Measurements from ENCODE around the gene ZNF502. TPM values are rescaled to one million over a fixed set of nuclear protein-coding genes. Genes with fewer than 3 reads are reported as not detected.

The ZNF502 gene
- total and polyA plus RNA-seq, 8 donors: 0.29 to 7.7 (median 2.2) TPM

GRCh38 chr3:44674211-44674610 is 38.2 kb upstream of the ZNF502 start:
- no peak overlapping the region for H3K27ac ChIP-seq
- H3K27me3 ChIP-seq: no peaks in the 10 kb centered on the region
- H3K36me3 ChIP-seq: no peaks in the 10 kb centered on the region
- H3K4me3 ChIP-seq: no peak overlapping the region
- TF ChIP-seq POLR2A (IDR thresholded peaks at IDR 0.05) (no peak), CTCF (IDR thresholded peaks at IDR 0.05) (no peak), POLR2AphosphoS5 (IDR thresholded peaks at IDR 0.05) (no peak), EP300 (IDR thresholded peaks at IDR 0.05) (no peak)
- peaks cover 3 to 57% (median 26%) of the 10 kb centered on the region in 4 donors for H3K9me3 ChIP-seq
- DNase-seq: no peak
- 54 to 67% (median 62%) methylated on average over 2 of the region's 2 CpGs for WGBS, 5 donors
- no peaks in the 10 kb centered on the region for H3K4me1 ChIP-seq
- intact Hi-C loops (cut with DNase I; ENCODE audit: low total_unique reads): no loop called here

GRCh38 chr3:44678480-44679116 is 33.9 kb upstream of the ZNF502 start:
- no peaks in the 10 kb centered on the region for H3K4me1 ChIP-seq
- no peaks in the 10 kb centered on the region for H3K27me3 ChIP-seq
- no peak overlapping the region for H3K27ac ChIP-seq
- intact Hi-C loops (cut with DNase I; ENCODE audit: low total_unique reads): no loop called here
- no peak overlapping the region for H3K4me3 ChIP-seq
- peaks cover 5 to 91% (median 51%) of the 10 kb centered on the region in 4 donors for H3K9me3 ChIP-seq
- 91 to 97% (median 93%) methylated on average over 5 of the region's 5 CpGs for WGBS, 5 donors
- TF ChIP-seq POLR2AphosphoS5 (IDR thresholded peaks at IDR 0.05): no peak
- TF ChIP-seq EP300 (IDR thresholded peaks at IDR 0.05): no peak
- TF ChIP-seq CTCF (IDR thresholded peaks at IDR 0.05): no peak
- H3K36me3 ChIP-seq: peaks cover 0 to 29% (median 4%) of the 10 kb centered on the region in 4 donors
- no peak for DNase-seq

GRCh38 chr3:44680921-44681455 is 31.5 kb upstream of the ZNF502 start:
- DNase-seq: no peak
- H3K27ac ChIP-seq: no peak overlapping the region
- TF ChIP-seq POLR2A (IDR thresholded peaks at IDR 0.05) (no peak), EP300 (IDR thresholded peaks at IDR 0.05) (no peak), POLR2AphosphoS5 (IDR thresholded peaks at IDR 0.05) (no peak)
- peaks cover 6 to 82% (median 45%) of the 10 kb centered on the region in 4 donors for H3K9me3 ChIP-seq
- 94 to 99% (median 97%) methylated on average over 4 of the region's 4 CpGs for WGBS, 5 donors
- H3K4me1 ChIP-seq: peaks cover 0 to 14% (median 9%) of the 10 kb centered on the region in 4 donors
- intact Hi-C loops (cut with DNase I; ENCODE audit: low total_unique reads): no loop called here
- peaks cover 0 to 36% (median 6%) of the 10 kb centered on the region in 4 donors for H3K36me3 ChIP-seq
- peaks cover 0 to 6% (median 0%) of the 10 kb centered on the region in 3 donors for H3K27me3 ChIP-seq
- H3K4me3 ChIP-seq: no peak overlapping the region

GRCh38 chr3:44682182-44682896 is 30.1 kb upstream of the ZNF502 start:
- peaks cover 0 to 15% (median 10%) of the 10 kb centered on the region in 4 donors for H3K4me1 ChIP-seq
- H3K27ac ChIP-seq: no peak overlapping the region
- H3K4me3 ChIP-seq: no peak overlapping the region
- H3K9me3 ChIP-seq: peaks cover 6 to 76% (median 42%) of the 10 kb centered on the region in 4 donors
- TF ChIP-seq EP300 (IDR thresholded peaks at IDR 0.05) (no peak), POLR2AphosphoS5 (IDR thresholded peaks at IDR 0.05) (no peak), POLR2A (IDR thresholded peaks at IDR 0.05) (no peak), CTCF (IDR thresholded peaks at IDR 0.05) (no peak)
- peaks cover 0 to 36% (median 6%) of the 10 kb centered on the region in 4 donors for H3K36me3 ChIP-seq
- H3K27me3 ChIP-seq: peaks cover 0 to 6% (median 0%) of the 10 kb centered on the region in 3 donors
- no peak for DNase-seq
- WGBS, 5 donors: 86 to 95% (median 91%) methylated on average over 2 of the region's 2 CpGs
- intact Hi-C loops (cut with DNase I; ENCODE audit: low total_unique reads): no loop called here

Measured in stomach (tissue), 9 donors.